GDM1 (cell line): Measurements from ENCODE around the gene CCDC102A.

Source experiments
- DNase-seq: peaks from one replicate; lab custom pipeline; 2025; lab: John Stamatoyannopoulos, UW

CCDC102A gene

DNA sequence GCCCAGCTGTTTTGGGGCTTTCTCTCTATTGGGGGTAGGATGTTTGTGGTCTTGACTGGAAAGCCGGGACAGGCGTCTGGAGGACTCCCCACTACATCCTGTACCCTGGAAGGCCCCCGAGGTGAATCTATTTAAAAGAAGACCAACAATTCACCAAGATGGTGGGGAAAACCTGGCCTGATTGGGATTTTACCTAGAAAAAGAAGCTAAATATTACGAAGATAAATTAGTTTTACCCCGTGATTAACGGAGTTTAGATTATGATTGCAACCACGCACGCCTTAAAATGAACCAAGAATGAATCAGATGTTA lies 779 bp upstream of the CCDC102A start:
- DNase-seq: no peak

DNA sequence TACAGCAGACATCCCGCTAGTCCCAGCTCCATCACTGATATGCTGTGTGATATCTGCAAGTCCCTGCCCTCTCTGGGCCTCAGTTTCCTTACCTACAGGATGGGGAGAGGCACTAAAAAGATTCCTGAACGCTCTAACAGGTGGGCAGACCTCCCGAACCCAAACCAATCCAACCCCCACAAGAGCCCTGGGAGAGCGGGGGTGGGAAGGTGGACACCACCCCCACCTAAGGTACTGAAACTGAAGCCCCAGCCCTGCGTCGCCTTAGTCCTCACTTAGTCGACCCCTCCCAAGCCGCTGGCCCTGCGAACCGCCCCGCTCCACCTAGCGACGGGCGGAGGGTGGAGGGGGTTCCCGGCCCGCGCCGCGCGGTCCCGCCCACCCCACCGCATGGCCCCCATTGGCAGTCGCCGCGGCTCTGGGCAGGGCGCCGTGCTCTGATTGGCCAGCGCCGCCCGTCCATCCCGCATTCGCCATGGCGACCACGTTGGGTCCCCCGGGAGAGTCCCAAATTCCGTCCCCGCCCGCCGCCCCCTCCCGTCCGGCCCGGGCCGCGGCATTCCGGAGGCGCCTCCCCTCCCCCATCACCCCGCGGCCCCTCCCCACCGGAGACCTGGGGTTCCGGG lies 578 bp downstream of the CCDC102A start:
- peak; percentile 74 for DNase-seq

DNA sequence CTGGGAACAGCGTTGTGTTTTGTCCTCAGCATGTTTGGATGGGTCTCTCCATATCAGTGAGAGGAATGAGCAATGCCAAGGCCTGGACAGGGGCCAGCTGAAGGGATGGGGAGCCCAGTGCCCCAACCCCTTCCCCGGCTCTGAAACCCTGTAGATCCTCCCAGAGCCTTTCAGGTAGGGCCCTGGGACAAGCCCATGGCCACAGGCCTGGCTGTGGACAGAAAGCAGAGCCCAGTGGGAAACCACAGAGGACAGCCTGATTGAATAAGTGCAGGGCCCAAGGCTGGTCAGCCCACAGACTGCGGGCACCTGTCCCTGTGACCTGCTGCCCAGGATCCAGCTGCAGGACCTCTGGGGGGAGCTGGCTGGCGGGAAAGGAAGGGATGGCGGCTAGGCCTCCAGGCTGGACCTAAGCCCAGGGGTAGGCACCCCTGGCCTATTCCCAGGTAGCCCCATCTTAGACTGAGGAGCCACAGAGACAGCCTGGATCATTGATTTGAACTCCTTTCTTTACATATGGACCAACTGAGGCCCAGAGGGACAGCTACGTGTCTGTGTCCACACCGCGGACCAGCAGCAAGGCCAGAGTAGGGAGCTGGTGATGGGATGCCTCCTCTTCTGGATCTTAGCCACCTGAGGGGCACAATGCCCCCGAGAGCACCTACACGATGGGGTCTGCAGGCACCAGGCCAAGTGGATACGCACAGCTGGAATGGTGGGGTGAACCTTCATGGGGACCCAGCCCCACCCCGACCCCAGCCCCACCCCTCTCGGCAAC lies 1.3 kb downstream of the CCDC102A start:
- no peak for DNase-seq

DNA sequence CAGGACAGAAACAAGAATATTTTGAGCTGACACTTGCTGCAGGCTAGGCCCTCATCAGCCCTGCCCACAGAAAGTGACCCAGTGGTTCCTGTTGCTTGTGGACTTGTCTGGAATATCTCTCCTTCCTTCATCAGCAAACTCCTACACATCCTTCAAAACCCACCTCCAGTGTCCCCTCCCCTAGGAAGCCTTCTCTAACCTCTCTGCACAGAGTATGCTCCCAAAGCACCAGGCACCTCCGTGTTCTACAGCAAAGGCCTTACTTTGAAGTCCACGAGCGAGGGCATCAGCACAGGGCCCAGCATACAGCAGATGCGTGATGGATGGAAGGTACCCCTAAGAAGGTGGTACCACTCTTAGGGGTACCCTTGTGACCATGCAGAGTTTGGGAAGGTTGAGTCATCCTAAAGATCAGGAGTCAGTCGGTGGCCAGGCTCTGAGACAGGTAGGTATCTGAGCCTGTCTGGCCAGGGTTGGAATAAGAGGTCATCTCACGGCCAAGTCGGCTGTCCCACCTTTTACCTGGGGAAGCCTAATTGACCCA lies 2.0 kb downstream of the CCDC102A start:
- no peak for DNase-seq

DNA sequence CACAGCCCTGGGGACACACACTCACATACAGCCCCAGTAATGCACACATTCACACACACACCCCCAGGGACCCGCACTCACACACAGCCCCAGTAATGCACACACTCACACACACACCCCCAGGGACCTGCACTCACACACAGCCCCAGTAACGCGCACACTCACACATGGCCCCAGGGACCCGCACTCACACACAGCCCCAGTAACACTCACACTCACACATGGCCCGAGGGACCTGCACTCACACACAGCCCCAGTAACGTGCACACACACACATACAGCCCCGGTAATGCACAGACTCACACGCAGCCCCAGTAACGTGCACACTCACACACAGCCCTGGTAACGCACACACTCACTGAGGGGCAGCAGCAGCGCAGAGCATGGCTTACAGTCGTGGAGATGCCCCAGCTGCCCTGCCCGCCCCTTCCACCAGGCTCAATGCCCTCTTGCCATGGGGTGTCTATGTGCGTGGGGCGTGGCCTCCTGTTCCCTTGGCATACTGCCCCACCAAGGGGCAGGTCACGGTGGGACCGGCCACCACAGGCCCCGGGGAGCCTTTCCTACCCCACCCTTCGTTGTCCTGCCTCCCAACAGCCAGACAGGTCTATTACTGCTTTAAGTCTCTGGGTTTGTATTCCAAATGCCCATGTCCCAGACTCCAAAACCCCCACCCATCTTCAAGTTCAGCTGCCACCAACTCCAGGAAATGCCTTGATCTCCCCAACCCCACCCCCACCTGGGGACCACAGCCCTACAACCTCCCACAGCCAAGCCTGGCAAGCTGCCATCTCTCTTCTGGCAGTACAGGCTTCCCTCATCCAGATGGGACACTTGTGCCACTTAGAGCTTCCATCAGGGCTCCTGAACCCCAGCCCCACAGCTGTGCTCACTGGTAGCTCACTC lies 2.7 kb downstream of the CCDC102A start:
- no peak for DNase-seq

DNA sequence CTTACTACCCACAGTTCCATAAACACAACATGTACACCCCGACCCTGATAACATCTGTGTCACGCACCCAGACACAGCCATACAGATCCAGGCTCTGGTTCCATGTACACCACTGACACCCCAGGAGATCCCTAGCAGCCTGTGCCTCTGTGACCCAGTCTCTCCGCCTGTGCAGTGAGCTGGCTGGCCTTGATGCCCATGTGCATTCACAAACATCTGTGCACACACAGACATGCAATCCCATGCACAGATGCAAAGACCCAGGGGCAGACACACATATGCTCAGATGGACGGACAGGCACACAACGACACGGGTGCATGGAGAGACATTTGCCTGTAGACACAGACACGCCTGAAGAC lies 4.1 kb downstream of the CCDC102A start:
- no peak for DNase-seq

DNA sequence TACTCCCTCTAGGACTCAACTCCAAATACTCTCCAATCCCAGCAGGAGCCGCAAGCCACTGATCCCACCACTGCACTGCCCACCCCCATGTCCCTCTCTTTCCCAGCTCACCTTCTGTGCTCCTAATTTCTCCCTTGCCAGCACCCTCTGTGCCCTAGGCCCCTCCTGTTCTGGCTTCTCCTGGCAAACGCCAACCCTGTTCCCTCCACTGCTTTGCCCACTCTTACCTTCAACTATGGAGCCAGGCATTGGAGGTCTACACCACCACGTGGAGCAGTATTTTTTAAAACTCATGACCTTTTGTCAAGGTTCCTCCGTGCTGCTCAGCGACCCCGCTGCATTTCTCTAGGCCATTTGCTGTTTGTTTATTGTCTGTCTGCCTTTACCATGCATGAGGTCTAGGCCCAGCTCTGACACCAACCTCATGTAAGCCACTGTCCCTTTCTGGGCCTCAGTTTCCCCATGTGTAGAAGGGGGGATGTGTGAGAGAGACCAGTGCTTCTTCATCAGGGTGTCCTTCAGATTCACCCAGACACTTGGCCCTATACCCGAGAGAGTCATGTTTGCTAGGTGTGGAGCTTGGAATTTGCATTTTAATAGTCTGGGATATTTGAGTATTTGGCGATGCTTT lies 4.6 kb downstream of the CCDC102A start:
- no peak for DNase-seq

DNA sequence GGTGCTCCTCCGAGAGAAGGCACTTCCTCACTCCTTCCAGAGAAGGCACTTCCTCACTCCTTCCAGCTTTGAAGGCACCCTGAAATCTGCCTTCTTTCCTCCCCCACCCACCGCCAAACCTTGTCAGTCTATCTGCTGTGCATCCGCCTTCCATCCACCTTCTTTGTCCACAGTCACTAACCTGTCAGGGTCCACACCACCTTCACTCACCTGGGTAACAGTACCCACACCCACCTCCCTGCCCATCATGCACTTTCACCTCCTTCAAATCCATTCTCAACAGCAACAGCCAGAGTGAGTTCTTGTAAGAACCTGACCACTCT lies 5.2 kb downstream of the CCDC102A start:
- no peak for DNase-seq

DNA sequence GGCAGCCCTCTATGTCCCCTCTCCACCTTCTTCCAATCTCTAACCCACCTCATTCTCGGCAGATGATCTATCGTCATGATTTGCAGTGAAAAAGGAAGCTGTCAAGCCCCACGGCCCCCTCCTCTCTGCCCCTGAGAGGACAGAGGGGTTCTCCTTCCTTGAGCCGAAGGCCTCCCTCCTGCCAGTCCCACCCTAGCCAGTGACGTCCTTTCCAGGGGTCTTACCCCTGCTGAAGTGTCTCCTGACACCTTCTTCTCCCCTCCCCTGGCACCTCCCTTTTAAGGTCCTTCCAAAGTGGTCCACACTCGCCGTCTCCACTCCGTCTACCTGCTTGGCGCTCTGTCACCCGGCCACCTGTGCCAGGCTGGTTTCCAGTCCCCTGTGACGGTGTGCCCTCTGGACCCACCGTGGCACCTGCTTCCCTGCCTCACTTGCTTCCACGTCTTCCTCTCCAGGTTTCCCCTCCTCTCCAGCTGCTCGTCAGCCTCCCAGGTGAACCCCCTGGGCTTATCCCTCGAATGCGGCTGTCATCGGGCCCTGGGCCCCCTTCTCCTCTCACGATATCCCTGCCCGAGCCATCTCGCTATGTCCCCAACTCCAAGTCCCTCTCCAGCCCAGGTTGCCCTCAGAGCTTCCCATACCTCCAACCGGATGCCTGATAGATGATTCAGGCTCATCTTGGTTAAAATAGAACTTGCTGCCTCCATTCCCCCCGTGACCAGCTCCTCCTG lies 5.7 kb downstream of the CCDC102A start:
- DNase-seq: no peak

DNA sequence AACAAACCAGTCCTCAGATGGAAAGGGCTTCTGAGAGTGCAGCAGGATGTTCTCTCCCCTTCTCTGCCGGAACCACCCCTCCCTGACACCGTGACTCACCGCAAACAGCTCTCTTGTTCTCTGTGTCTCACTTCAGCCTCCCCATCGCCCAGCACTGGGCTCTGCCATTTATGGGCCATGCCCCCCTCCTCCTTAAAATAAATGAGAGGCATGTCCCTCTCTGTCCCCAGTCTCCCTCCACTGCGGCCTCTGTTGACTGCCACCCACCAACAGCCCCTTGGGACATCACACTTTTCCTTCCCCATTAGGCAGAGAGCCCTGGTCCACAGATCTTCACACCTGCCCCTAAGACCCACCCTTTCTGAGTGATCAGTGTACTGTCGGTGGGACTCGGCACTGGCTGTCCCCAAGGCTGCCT lies 6.3 kb downstream of the CCDC102A start:
- DNase-seq: peak; percentile 40

DNA sequence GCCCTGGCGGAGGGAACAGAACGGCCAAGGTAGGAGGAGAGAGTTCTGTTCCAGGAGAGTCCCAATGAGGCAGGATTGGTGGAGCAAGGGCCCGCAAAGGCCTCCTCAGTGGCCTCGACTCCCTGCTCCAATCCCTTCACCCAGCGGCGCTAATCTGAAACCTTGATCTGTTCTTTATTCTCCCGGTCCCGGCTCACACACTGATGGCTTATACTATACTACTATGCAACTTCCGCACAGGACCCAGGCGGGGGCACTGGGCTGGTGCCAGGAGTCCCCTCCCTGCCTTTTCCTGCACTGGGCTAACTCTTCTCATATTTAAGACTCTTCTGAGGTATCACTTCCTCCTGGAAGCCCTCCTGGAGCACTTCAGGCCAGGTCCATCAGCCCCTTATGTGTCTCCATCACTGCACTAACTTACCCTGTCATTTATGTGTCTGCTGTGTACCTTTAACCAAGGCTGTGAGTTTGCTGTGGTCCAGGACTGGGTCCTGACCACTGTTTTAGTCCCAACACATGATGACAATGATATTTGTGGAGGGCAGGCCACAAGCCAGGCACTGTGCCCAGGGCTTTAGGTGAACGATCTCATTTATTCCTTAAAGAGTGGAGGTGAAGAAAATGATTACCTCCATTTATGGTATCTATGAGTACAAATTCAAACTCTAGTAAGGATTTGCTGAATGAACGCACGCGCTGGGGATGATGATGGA lies 6.8 kb downstream of the CCDC102A start:
- no peak for DNase-seq

DNA sequence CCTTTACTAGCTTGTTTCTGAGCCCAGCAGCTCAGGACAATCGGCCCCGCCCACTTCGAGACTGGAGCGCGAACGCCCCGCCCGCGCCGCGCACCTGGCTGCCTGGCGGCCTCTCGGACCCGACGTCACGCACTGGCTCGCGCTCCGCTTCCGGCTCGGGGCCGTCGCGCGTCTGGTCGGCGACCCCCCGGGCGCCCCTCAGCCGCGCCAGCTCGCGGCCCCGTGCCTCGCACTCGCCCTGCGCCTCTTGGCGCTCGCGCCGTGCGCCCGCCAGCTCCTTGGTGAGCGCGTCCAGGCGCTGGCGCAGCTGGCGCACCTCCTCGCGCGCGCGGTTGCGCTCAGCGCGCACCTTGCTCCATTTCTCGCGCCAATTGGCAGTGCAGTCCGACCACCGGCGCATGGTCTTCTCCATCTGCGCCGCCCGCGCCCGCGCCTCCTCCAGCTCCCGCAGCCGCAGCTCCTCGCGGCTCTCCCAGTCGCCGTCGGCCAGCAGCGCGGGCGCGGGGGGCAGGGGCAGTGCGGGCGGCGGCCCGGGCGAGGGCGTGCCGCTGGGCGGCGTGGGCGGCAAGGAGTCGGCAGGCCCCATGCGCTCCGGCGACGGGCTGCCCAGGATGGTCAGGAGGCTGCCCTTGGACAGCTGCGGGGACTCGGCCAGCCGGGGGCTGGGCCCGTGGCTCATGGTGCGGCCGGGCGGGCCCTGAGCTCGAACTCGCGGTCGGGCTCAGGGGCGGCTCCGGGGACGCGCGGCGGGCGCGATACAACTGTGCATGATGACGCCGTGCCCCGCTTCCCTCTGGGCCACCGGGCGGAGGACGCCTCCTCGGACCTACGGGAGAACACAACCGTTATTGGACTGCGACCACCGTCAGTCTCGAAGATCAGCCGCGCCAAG lies 7.6 kb downstream of the CCDC102A start:
- no peak for DNase-seq

DNA sequence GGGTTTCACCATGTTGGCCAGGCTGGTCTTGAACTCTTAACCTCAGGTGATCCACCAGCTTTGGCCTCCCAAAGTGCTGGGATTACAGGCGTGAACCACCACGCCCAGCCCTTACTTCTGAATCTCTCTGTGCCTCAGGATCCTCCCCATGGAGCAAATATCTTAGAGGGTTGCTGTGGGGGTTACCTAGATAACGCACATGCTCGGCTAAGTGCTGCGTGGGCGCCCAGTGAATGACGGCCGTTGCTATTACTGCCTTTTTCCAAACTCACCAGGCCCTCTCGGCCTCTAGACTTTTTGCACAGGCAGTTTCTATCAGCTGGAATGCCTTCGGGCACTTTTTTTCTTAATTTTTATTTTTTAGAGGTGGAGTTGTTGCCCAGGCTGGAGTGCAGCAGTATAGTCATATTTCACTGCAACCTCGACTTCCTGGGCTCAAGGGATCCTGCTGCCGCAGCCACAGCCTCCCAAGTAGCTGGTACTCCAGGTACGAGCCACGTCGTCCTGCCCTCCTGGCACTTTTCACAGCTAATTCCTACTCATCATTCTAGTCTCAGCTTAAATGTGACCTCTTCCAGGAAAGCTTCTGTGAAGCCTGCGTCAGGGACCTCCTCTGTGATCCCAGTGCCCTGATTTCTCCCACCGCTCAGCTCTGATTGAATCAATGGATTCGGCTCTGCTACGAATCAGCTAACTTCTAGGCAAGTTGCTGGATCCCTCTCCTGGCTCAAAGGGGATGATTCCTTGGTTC lies 8.6 kb downstream of the CCDC102A start:
- no peak for DNase-seq

DNA sequence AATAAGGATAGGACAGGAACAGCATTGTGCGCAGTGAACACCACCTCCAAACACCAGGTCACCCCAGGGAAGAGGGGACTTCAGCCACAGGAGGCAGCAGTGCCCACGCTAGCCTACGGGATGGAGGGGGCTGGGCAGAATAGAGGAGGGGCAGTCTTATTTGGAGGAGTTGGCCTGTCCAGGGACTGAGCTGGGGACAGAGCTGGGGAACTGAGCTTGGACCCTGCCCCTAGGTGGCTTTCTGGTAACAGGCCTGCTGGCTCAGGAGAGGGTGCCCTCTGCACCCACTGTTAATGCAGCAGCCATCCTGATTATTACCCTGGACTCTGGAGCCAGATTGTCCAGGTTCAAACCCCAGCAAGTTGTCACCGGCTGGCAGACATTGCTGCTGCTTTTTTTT lies 9.3 kb downstream of the CCDC102A start:
- DNase-seq: no peak

DNA sequence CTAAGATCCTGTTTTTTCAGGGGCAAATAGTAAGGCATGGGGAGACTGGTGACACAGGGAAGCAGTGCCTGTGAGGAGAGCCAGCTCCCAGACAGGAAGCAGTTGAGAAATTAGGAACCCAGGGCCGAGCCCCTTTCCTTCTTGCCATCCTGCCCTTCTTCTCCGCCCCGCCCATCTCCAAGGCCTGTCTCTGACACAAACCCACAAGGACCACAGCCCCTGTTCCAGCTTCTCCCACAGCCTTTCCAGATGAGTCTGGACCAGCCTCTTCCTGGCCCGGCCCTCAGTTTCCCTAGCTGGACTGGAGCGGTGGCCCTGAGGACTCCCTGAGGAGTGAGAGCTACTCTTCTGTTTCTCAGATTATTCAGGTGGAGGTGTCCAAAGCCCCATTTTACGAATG lies 9.9 kb downstream of the CCDC102A start:
- DNase-seq: no peak

DNA sequence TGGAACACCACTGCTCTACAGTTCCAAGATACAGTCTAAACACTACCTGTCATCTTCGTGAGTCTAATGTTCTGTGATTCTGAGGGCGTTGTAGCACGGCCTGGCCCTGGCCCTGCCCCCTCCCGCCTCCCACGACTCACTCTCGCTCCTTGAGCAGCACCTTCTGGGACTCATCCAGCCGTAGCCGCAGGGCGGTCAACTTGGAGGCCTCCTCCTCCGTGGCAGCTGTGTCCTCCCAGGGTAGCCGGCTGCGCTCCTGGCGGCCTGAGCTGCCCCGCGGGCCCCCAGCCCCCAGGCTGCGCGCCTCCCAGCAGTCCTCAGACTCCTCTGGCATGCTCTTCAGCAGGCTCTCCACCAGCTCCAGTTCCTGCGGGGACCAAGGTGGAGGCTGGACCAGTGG lies 10.6 kb downstream of the CCDC102A start:
- no peak for DNase-seq

DNA sequence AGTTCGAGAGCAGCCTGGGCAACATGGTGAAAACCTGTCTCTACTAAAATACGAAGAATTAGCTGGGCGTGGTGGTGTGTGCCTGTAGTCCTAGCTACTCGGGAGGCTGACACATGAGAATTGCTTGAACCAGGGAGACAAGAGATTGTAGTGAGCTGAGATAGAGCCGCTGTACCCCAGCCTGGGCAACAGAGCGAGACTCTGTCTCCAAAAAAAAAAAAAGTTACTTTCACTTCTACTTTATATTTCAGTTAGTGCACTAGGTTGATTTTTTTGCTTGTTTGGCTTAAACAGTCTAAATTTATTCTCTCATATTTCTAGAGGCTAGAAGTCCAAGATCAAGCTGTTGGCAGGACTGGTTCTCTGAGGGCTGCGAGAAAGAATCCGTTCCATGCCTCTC lies 13.4 kb downstream of the CCDC102A start:
- DNase-seq: no peak

DNA sequence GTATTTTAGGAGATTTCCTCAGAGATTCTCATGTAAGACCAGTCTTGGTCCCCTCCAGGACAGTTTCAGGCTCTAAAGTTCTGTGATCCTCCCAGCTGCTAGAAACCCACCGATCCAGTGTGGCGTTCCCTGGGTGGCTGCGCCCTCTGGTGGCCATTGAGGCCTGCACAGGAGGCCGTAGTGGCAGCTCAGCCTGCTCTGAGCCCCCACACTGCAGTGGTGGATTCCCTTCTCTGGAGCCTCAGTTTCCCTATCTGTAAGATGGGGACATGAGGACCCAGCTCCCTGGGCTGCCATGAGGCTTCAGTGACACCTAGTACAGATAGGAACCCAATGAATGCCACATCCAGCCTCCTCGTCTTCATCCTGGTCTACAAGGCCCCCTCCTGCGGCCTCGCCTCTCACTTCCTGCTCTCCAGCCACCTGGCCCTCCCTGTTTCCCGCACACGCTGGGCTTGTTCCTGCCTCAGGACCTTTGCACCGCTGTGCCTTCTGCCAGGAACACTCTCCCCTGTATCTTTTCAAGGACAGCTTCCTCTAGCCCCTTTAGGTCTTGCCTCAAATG lies 16.5 kb downstream of the CCDC102A start:
- peak; percentile 32 for DNase-seq

DNA sequence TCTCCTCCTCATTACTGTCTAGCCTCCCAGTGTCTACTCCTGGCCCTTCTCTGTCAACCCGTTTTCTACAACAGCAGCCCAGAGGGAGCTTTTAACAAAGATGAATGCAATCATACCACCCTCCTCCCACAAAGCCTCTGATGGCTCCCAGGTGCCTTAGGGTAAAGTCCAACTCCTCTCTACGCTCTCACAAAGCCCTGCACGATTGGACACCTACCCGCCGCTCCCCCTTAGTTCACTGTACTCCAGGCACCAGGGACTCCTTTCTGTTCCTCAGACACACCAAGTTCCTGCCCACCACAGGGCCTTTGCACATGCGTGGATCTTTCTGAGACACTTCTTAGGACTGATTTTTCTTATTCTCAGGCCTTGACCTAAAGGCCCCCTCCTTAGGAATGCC lies 17.4 kb downstream of the CCDC102A start:
- no peak for DNase-seq
